Uterus (tissue), 4 donors: Measurements from ENCODE around the gene ZNF205. TPM values are rescaled to one million over a fixed set of nuclear protein-coding genes. Genes with fewer than 3 reads are reported as not detected.
"Not testable (repeated sequence)": the region's sequence is repeated elsewhere in the genome, so short reads cannot be mapped to it uniquely, and the experiment has no call there.

ENCODE experiments used
- DNase-seq, 2 donors: peaks; one replicate each; pipeline ENCODE4 v3.0.0-alpha.2; 2019 to 2020
- H3K27ac ChIP-seq, 2 donors: fragments of 200-600 bp; sonication (generic); 1 replicate in 1 of 2; 2 replicates in 1 of 2; pipeline ENCODE4 v1.5.1; 2016 to 2018
- H3K27me3 ChIP-seq, 2 donors: fragments of 200-600 bp; sonication (generic); one replicate each; pipeline ENCODE4 v1.5.1; 2018 to 2019; ENCODE audit warnings: control low read depth in 1 of 2
- H3K36me3 ChIP-seq, 2 donors: fragments of 200-600 bp; sonication (generic); one replicate each; pipeline ENCODE4 v1.5.1; 2019; ENCODE audit warnings: control low read depth in 1 of 2
- H3K4me1 ChIP-seq, 2 donors: fragments of 200-600 bp; sonication (generic); one replicate each; pipeline ENCODE4 v1.5.1; 2018 to 2019; ENCODE audit warnings: control low read depth in 1 of 2
- H3K4me3 ChIP-seq, 2 donors: fragments of 200-600 bp; sonication (generic); 1 replicate in 1 of 2; 2 replicates in 1 of 2; pipeline ENCODE4 v1.5.1; 2018 to 2019; ENCODE audit warnings: mild to moderate bottlenecking in 1 of 2
- H3K9me3 ChIP-seq, 2 donors: fragments of 200-600 bp; sonication (generic); one replicate each; pipeline ENCODE4 v1.5.1; 2019; ENCODE audit warnings: control low read depth in 1 of 2
- POLR2A ChIP-seq, 2 donors: fragments of 450-650 bp; IDR thresholded peaks; one replicate each; pipeline ENCODE4 v1.6.1; 2016; ENCODE audit warnings: antibody characterized with exemption in 2 of 2, mild to moderate bottlenecking in 1 of 2, moderate library complexity in 1 of 2
- intact Hi-C: fragments of 100-400 bp; cut with DNase I; formaldehyde crosslinking; loops from one replicate; pipeline ENCODE4 v1.15.1; 2023; ENCODE audit warnings: low total_unique reads
- total RNA-seq, 4 donors: library from RNA; depleted of rRNA in 3 of 4; stranded (reverse); fragments of >200 nt in 3 of 4; gene quantifications; one replicate each; pipeline versions ENCODE4 v1.1.0 to v1.2.4, GENCODE V29; 2014 to 2023
- TF ChIP-seq, protein P1 (sequence below), 4 experiments: fragments of 200-600 bp in 2 of 4; fragments of 450-650 bp in 2 of 4; sonication (generic) in 2 of 4; IDR thresholded peaks; one replicate each; pipeline ENCODE4 v1.5.1; 2016 to 2019; ENCODE audit warnings: antibody characterized with exemption in 4 of 4, mild to moderate bottlenecking in 2 of 4, moderate library complexity in 1 of 4
- donor health status: DM: yes; HTN: yes; CAD: no.

The ZNF205 gene
- total RNA-seq, 4 donors from 2014 or later: 12.9 to 26.9 (median 18.3) TPM

DNA sequence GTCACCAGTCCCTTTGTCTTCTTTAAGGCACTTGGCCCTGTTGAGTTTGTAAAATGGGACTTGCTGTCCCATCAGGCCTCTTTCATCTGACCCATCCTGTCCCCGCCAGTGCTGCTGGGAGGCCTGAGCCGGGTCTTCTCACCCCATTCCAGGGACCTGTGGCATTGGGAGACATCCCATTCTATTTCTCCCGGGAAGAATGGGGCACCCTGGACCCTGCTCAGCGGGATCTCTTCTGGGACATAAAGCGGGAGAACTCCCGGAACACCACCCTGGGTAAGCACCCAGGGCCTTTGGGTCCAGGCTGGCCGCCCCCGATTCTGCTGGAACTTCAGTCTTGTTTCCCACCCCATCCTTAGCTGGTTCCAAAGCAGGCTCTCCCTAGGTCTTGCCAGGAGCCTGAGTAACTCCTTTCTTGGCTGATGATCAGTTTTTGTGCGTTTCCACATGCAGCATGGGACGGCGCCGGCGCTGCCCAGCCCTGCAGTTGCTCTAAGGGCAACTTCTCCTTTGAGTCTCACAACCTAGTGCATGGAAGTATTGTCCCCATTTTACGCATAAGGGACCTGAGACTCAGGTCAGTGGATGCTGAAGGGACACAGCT, 26.5 kb downstream of the ZNF205 start:
- TF ChIP-seq, protein P1, sequence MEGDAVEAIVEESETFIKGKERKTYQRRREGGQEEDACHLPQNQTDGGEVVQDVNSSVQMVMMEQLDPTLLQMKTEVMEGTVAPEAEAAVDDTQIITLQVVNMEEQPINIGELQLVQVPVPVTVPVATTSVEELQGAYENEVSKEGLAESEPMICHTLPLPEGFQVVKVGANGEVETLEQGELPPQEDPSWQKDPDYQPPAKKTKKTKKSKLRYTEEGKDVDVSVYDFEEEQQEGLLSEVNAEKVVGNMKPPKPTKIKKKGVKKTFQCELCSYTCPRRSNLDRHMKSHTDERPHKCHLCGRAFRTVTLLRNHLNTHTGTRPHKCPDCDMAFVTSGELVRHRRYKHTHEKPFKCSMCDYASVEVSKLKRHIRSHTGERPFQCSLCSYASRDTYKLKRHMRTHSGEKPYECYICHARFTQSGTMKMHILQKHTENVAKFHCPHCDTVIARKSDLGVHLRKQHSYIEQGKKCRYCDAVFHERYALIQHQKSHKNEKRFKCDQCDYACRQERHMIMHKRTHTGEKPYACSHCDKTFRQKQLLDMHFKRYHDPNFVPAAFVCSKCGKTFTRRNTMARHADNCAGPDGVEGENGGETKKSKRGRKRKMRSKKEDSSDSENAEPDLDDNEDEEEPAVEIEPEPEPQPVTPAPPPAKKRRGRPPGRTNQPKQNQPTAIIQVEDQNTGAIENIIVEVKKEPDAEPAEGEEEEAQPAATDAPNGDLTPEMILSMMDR (IDR thresholded peaks at IDR 0.05): no peak
- no peak for TF ChIP-seq POLR2A (IDR thresholded peaks at IDR 0.05)
- no peak for DNase-seq
- Histone ChIP-seq H3K27me3 (no peaks in the 10 kb centered on the region), H3K4me3 (no peak overlapping the region), H3K4me1 (no peaks in the 10 kb centered on the region), H3K36me3 (no peaks in the 10 kb centered on the region), H3K9me3 (no peaks in the 10 kb centered on the region), H3K27ac (no peak overlapping the region)
- intact Hi-C loops: no loop called here

DNA sequence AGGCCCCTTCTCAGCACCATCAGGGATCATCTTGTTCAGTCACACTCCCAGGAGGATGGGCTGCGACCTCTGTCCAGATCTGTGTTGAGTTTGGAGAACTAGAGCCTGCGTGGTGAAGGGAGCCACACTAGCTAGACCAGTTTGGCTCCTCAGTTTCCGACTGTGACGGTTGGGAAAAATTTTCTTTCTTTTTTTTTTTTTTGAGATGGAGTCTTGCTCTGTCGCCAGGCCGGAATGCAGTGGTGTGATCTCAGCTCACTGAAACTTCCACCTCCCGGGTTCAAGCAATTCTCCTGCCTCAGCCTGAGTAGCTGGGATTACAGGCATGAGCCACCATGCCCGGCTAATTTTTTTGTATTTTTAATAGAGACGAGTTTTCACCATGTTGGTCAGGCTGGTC, 27.2 kb downstream of the ZNF205 start:
- H3K4me1 ChIP-seq, H3K4me3 ChIP-seq, intact Hi-C loops, H3K27me3 ChIP-seq, DNase-seq, H3K36me3 ChIP-seq, H3K27ac ChIP-seq, H3K9me3 ChIP-seq: not testable (repeated sequence)

DNA sequence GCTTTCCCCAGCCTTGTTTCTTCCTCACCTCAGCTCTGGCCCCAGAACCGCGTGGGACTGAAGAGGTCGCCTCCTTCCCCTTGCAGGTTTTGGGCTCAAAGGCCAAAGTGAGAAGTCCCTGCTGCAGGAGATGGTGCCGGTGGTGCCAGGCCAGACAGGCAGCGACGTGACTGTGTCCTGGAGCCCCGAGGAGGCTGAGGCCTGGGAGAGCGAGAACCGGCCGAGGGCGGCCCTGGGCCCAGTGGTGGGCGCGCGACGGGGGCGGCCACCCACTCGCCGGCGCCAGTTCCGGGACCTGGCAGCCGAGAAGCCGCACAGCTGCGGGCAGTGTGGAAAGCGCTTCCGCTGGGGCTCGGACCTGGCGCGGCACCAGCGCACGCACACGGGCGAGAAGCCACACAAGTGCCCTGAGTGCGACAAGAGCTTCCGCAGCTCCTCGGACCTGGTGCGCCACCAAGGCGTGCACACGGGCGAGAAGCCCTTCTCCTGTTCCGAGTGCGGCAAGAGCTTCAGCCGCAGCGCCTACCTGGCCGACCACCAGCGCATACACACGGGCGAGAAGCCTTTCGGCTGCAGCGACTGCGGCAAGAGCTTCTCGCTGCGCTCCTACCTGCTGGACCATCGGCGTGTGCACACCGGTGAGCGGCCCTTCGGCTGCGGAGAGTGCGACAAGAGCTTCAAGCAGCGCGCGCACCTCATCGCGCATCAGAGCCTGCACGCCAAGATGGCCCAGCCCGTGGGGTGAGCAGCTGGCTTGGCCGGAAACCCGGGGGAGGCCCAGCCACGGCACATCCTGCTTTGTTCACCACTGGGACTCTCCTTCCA, 28.4 kb downstream of the ZNF205 start:
- intact Hi-C loops: no loop called here

DNA sequence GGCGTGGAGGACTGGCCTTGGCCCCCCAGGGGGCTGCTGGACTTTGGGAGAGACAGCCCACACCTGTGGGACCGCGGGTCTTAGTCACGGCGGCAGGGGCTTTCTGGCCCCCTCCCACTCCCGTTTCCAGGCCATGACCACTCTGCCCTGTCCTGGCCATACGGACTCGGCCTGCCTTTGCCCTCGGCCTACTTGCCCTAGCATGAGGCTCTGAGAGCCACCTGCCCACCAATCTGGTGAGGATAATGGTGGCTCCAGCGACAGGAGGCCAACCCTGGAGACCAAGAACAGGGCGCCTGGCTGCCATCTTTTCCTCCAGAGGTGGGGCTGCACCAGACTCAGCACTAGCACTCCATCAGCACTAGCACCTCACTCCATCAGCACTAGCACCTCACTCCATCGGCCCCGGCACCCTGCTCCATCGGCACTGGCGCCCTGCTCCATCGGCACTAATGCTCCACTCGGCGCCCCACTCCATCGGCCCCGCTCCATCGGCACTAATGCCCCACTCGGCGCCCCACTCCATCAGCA, 29.5 kb downstream of the ZNF205 start:
- DNase-seq: no peak
- no peak overlapping the region for H3K27ac ChIP-seq
- H3K4me3 ChIP-seq: no peak overlapping the region
- H3K36me3 ChIP-seq: no peaks in the 10 kb centered on the region
- H3K4me1 ChIP-seq: no peaks in the 10 kb centered on the region
- TF ChIP-seq POLR2A (IDR thresholded peaks at IDR 0.05): no peak
- TF ChIP-seq, protein P1 (IDR thresholded peaks at IDR 0.05): no peak
- no peaks in the 10 kb centered on the region for H3K27me3 ChIP-seq
- no peaks in the 10 kb centered on the region for H3K9me3 ChIP-seq
- intact Hi-C loops: no loop called here

More for the DNA sequence above, 28.4 kb downstream of the ZNF205 start:
- no peaks in the 10 kb centered on the region for H3K36me3 ChIP-seq
- H3K4me3 ChIP-seq: no peak overlapping the region
- no peak for DNase-seq
- no peak for TF ChIP-seq POLR2A (IDR thresholded peaks at IDR 0.05)
- TF ChIP-seq, protein P1 (IDR thresholded peaks at IDR 0.05): no peak
- H3K27me3 ChIP-seq: no peaks in the 10 kb centered on the region
- no peak overlapping the region for H3K27ac ChIP-seq
- H3K9me3 ChIP-seq: no peaks in the 10 kb centered on the region
- H3K4me1 ChIP-seq: no peaks in the 10 kb centered on the region

DNA sequence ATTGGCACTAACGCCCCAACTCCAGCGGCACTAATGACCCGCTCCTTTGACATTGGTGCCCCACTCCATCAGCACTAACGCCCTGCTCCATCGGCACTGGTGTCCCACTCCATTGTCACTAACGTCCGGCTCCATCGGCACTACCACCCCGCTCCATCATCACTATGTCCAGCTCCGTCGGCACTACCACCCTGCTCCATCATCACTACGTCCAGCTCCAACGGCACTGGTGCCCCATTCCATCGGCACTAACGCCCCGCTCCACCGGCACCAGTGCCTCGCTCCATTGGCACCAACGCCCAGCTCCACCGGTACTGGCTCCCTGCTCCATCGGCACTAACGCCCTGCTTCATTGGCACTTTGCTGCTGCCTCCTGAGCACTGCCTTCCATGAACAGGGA, 29.9 kb downstream of the ZNF205 start:
- no peaks in the 10 kb centered on the region for H3K27me3 ChIP-seq
- no peak overlapping the region for H3K27ac ChIP-seq
- TF ChIP-seq, protein P1 (IDR thresholded peaks at IDR 0.05): no peak
- no peak for TF ChIP-seq POLR2A (IDR thresholded peaks at IDR 0.05)
- no peaks in the 10 kb centered on the region for H3K36me3 ChIP-seq
- DNase-seq: no peak
- H3K9me3 ChIP-seq: no peaks in the 10 kb centered on the region
- no peaks in the 10 kb centered on the region for H3K4me1 ChIP-seq
- intact Hi-C loops: no loop called here
- H3K4me3 ChIP-seq: no peak overlapping the region
